MM.1S (cell line): ENCODE measurements around the gene USP33.

Experiments used
- EZH2 ChIP-seq: fragments of 300-600 bp; sonication (generic); optimal IDR thresholded peaks from 2 replicates; pipeline ENCODE3; 2017; ENCODE audit warnings: low read depth, mild to moderate bottlenecking, antibody characterized with exemption, low read length, mixed read lengths
- EZH2phosphoT487 ChIP-seq: fragments of 300-600 bp; sonication (generic); IDR thresholded peaks from 2 replicates; pipeline ENCODE4 v1.6.1; 2018; ENCODE audit warnings: antibody characterized with exemption, low read length
- TF ChIP-seq, protein P1 (sequence below): fragments of 300-600 bp; sonication (generic); IDR thresholded peaks from 2 replicates; pipeline ENCODE4 v1.5.1; 2016; ENCODE audit warnings: antibody characterized with exemption, low read length, mixed read lengths

GRCh38 chr1:77688939-77689338, 70.7 kb downstream of the USP33 start:
- TF ChIP-seq EZH2phosphoT487 (no peak), EZH2 (no peak)
- TF ChIP-seq, protein P1, sequence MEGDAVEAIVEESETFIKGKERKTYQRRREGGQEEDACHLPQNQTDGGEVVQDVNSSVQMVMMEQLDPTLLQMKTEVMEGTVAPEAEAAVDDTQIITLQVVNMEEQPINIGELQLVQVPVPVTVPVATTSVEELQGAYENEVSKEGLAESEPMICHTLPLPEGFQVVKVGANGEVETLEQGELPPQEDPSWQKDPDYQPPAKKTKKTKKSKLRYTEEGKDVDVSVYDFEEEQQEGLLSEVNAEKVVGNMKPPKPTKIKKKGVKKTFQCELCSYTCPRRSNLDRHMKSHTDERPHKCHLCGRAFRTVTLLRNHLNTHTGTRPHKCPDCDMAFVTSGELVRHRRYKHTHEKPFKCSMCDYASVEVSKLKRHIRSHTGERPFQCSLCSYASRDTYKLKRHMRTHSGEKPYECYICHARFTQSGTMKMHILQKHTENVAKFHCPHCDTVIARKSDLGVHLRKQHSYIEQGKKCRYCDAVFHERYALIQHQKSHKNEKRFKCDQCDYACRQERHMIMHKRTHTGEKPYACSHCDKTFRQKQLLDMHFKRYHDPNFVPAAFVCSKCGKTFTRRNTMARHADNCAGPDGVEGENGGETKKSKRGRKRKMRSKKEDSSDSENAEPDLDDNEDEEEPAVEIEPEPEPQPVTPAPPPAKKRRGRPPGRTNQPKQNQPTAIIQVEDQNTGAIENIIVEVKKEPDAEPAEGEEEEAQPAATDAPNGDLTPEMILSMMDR: no peak
